ENCODE measurements around the gene PTCSC3. TPM values are rescaled to one million over a fixed set of nuclear protein-coding genes. Genes with fewer than 3 reads are reported as not detected.
A peak's percentile ranks its signal among the peaks of the same experiment; 100 is the strongest.

PTCSC3 gene
- total RNA-seq, 6 donors from 2014 or later, result 0.47 to 3.9 (median 0.83) TPM; not detected in 3

- TF ChIP-seq EP300 (IDR thresholded peaks at IDR 0.05) (no peak), POLR2AphosphoS5 (IDR thresholded peaks at IDR 0.05) (no peak), POLR2A (IDR thresholded peaks at IDR 0.05) (no peak), CTCF (IDR thresholded peaks at IDR 0.05) (no peak)
- Histone ChIP-seq H3K27ac (no peak overlapping the region), H3K4me3 (no peak overlapping the region), H3K36me3 (no peaks in the 10 kb centered on the region), H3K27me3 (no peaks in the 10 kb centered on the region), H3K4me1 (no peaks in the 10 kb centered on the region), H3K9me3 (no peaks in the 10 kb centered on the region)
- 60 to 76% methylated on average over 4 to 9 of the region's 12 CpGs for WGBS, 2 donors
- peak in 1 of 2 donors; percentile 8 for DNase-seq
- ATAC-seq (ENCODE audit: low FRiP score in 2 of 2), result no peak
These were observed 14.7 kb downstream of the PTCSC3 start for GRCh38 chr14:36161776-36162175.

- ATAC-seq (ENCODE audit: low FRiP score in 2 of 2), result no peak
- TF ChIP-seq EP300 (IDR thresholded peaks at IDR 0.05) (no peak), POLR2AphosphoS5 (IDR thresholded peaks at IDR 0.05) (no peak), POLR2A (IDR thresholded peaks at IDR 0.05) (no peak), CTCF (IDR thresholded peaks at IDR 0.05) (no peak)
- Histone ChIP-seq H3K27ac (no peak overlapping the region), H3K36me3 (no peaks in the 10 kb centered on the region), H3K4me3 (no peak overlapping the region), H3K9me3 (peaks cover 0 to 4% (median 3%) of the 10 kb centered on the region in 4 donors), H3K27me3 (no peaks in the 10 kb centered on the region), H3K4me1 (no peaks in the 10 kb centered on the region)
- 90 to 93% methylated on average over 3 of the region's 3 CpGs for WGBS, 2 donors
- DNase-seq, result no peak
These were observed 25.2 kb downstream of the PTCSC3 start for GRCh38 chr14:36151335-36151734.

- no peak for ATAC-seq (ENCODE audit: low FRiP score in 2 of 2)
- no peak overlapping the region for H3K4me3 ChIP-seq
- DNase-seq, result no peak
- no peak overlapping the region for H3K27ac ChIP-seq
- TF ChIP-seq POLR2AphosphoS5 (IDR thresholded peaks at IDR 0.05), result no peak
- H3K36me3 ChIP-seq, result no peaks in the 10 kb centered on the region
- WGBS, 2 donors, result 78 to 85% methylated on average over 2 of the region's 2 CpGs
- no peaks in the 10 kb centered on the region for H3K9me3 ChIP-seq
- H3K27me3 ChIP-seq, result no peaks in the 10 kb centered on the region
- no peaks in the 10 kb centered on the region for H3K4me1 ChIP-seq
These were observed 42.5 kb downstream of the PTCSC3 start for GRCh38 chr14:36134038-36134437.

- no peak for ATAC-seq (ENCODE audit: low FRiP score in 2 of 2)
- no peaks in the 10 kb centered on the region for H3K9me3 ChIP-seq
- no peaks in the 10 kb centered on the region for H3K36me3 ChIP-seq
- TF ChIP-seq POLR2AphosphoS5 (IDR thresholded peaks at IDR 0.05), result no peak
- no peak for TF ChIP-seq EP300 (IDR thresholded peaks at IDR 0.05)
- TF ChIP-seq POLR2A (IDR thresholded peaks at IDR 0.05), result no peak
- no peak for TF ChIP-seq CTCF (IDR thresholded peaks at IDR 0.05)
- H3K27ac ChIP-seq, result no peak overlapping the region
- H3K4me1 ChIP-seq, result no peaks in the 10 kb centered on the region
- DNase-seq, result no peak
- WGBS, 2 donors, result 0 to 89% methylated on average over 1 of the region's 1 CpG
- no peak overlapping the region for H3K4me3 ChIP-seq
- H3K27me3 ChIP-seq, result no peaks in the 10 kb centered on the region
These were observed 43.7 kb downstream of the PTCSC3 start for GRCh38 chr14:36132826-36133225.

DNA sequence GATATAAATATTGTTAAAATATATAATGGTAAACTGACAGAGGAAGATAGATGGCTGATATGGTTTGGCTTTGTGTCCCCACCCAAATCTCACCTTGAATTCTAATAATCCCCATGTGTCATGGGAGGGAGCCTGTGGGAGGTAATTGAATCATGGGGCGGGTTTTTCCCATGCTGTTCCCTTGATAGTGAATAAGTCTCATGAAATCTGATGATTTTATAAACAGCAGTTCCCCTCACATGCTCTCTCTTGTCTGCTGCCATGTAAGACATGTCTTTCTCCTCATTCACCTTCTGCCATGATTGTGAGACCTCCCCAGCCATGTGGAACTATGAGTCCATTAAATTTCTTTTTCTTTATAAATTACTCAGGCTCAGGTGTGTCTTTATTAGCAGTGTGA, 46.3 kb downstream of the PTCSC3 start:
- WGBS, 2 donors, result 70 to 91% methylated on average over 1 of the region's 1 CpG
- H3K4me3 ChIP-seq, result no peak overlapping the region
- no peaks in the 10 kb centered on the region for H3K27me3 ChIP-seq
- no peaks in the 10 kb centered on the region for H3K9me3 ChIP-seq
- no peaks in the 10 kb centered on the region for H3K4me1 ChIP-seq
- TF ChIP-seq POLR2AphosphoS5 (IDR thresholded peaks at IDR 0.05), result no peak
- no peak for TF ChIP-seq EP300 (IDR thresholded peaks at IDR 0.05)
- no peak for TF ChIP-seq POLR2A (IDR thresholded peaks at IDR 0.05)
- TF ChIP-seq CTCF (IDR thresholded peaks at IDR 0.05), result no peak
- no peak overlapping the region for H3K27ac ChIP-seq
- no peak for DNase-seq
- H3K36me3 ChIP-seq, result no peaks in the 10 kb centered on the region
- ATAC-seq (ENCODE audit: low FRiP score in 2 of 2), result no peak
